Cardiac fibroblast (primary cell): ENCODE measurements around the gene IL27RA.

ENCODE experiments used
- DNase-seq, 2 donors: peaks; one replicate each; pipeline versions ENCODE4 v3.0.0 to v3.0.0-alpha.2; 2010; ENCODE audit warnings: low read depth in 2 of 2
- H3K4me3 ChIP-seq, 2 donors: replicated peaks in 1 of 2; 1 replicate in 1 of 2; 2 replicates in 1 of 2; pipeline ENCODE4 v1.5.1; 2011; ENCODE audit warnings: low read depth in 2 of 2, low read length in 2 of 2, mild to moderate bottlenecking in 2 of 2, moderate library complexity in 1 of 2
- CTCF ChIP-seq: IDR thresholded peaks from one replicate; pipeline ENCODE4 v1.5.1; 2011; ENCODE audit warnings: low read depth, mild to moderate bottlenecking, low read length, inconsistent platforms

Gene IL27RA

GRCh38 chr19:14091081-14091812 lies 59.7 kb downstream of the IL27RA start:
- DNase-seq, result peak; percentile 64 to 71
- TF ChIP-seq CTCF, result peak; percentile 15
- peak overlapping the region; percentile 68 to 79 for H3K4me3 ChIP-seq

- no peak for DNase-seq
- TF ChIP-seq CTCF, result no peak
- H3K4me3 ChIP-seq, result peak overlapping the region; percentile 68 to 79
Observed at GRCh38 chr19:14091813-14092462, 60.4 kb downstream of the IL27RA start.

GRCh38 chr19:14093117-14093823 lies 61.7 kb downstream of the IL27RA start:
- H3K4me3 ChIP-seq, result no peak overlapping the region
- TF ChIP-seq CTCF, result no peak
- no peak for DNase-seq

GRCh38 chr19:14094854-14095253 lies 63.3 kb downstream of the IL27RA start:
- no peak for DNase-seq
- H3K4me3 ChIP-seq, result no peak overlapping the region
- TF ChIP-seq CTCF, result no peak

GRCh38 chr19:14096272-14096992 lies 64.9 kb downstream of the IL27RA start:
- TF ChIP-seq CTCF, result no peak
- DNase-seq, result no peak
- no peak overlapping the region for H3K4me3 ChIP-seq

GRCh38 chr19:14097532-14098151 lies 66.1 kb downstream of the IL27RA start:
- DNase-seq, result no peak

More at GRCh38 chr19:14097532-14098151, 66.1 kb downstream of the IL27RA start:
- TF ChIP-seq CTCF, result peak; percentile 21
- H3K4me3 ChIP-seq, result no peak overlapping the region
